ENCODE results near the gene GRWD1. TPM values are rescaled to one million over a fixed set of nuclear protein-coding genes. Genes with fewer than 3 reads are reported as not detected.

GRWD1 gene
- total and polyA plus RNA-seq, 10 donors = 5.5 to 34.5 (median 25.4) TPM

- Histone ChIP-seq H3K4me1 (peaks cover 8 to 70% (median 34%) of the 10 kb centered on the region in 6 donors), H3K36me3 (no peaks in the 10 kb centered on the region), H3K9me3 (peaks cover 0 to 4% (median 0%) of the 10 kb centered on the region in 8 donors), H3K27me3 (replicated peaks in 1 of 7) (peaks cover 7 to 62% (median 48%) of the 10 kb centered on the region in 7 donors), H3K4me3 (peak overlapping the region in 6 of 8 donors; percentile 11 to 72 (median 38)), H3K27ac (peak overlapping the region in 2 of 8 donors; percentile 59 to 60)
- intact Hi-C loops (cut with DNase I; ENCODE audit: low total_unique reads) = no loop called here
- TF ChIP-seq POLR2A (IDR thresholded peaks at IDR 0.05) = no peak
- TF ChIP-seq, protein P1, sequence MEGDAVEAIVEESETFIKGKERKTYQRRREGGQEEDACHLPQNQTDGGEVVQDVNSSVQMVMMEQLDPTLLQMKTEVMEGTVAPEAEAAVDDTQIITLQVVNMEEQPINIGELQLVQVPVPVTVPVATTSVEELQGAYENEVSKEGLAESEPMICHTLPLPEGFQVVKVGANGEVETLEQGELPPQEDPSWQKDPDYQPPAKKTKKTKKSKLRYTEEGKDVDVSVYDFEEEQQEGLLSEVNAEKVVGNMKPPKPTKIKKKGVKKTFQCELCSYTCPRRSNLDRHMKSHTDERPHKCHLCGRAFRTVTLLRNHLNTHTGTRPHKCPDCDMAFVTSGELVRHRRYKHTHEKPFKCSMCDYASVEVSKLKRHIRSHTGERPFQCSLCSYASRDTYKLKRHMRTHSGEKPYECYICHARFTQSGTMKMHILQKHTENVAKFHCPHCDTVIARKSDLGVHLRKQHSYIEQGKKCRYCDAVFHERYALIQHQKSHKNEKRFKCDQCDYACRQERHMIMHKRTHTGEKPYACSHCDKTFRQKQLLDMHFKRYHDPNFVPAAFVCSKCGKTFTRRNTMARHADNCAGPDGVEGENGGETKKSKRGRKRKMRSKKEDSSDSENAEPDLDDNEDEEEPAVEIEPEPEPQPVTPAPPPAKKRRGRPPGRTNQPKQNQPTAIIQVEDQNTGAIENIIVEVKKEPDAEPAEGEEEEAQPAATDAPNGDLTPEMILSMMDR (IDR thresholded peaks at IDR 0.05 in 8 of 11, conservative IDR thresholded peaks at IDR 0.05 in 3 of 11) = no peak
- TF ChIP-seq POLR2AphosphoS5 (IDR thresholded peaks at IDR 0.05) = no peak
- 31 to 43% (median 39%) methylated on average over 22 of the region's 22 CpGs for WGBS, 5 donors
- DNase-seq = no peak
These were observed 48.3 kb upstream of the GRWD1 start for GRCh38 chr19:48397263-48398101.

GRCh38 chr19:48398102-48398374 is 47.7 kb upstream of the GRWD1 start:
- peaks cover 0 to 4% (median 0%) of the 10 kb centered on the region in 8 donors for H3K9me3 ChIP-seq
- H3K36me3 ChIP-seq = no peaks in the 10 kb centered on the region
- peaks cover 8 to 68% (median 34%) of the 10 kb centered on the region in 6 donors for H3K4me1 ChIP-seq
- intact Hi-C loops (cut with DNase I; ENCODE audit: low total_unique reads) = no loop called here
- peak overlapping the region in 3 of 8 donors; percentile 59 to 80 (median 60) for H3K27ac ChIP-seq
- no peak for DNase-seq
- TF ChIP-seq, protein P1 (IDR thresholded peaks at IDR 0.05 in 8 of 11, conservative IDR thresholded peaks at IDR 0.05 in 3 of 11) = no peak
- no peak for TF ChIP-seq POLR2AphosphoS5 (IDR thresholded peaks at IDR 0.05)
- TF ChIP-seq POLR2A (IDR thresholded peaks at IDR 0.05) = no peak
- H3K4me3 ChIP-seq = peak overlapping the region in 7 of 8 donors; percentile 11 to 72 (median 38)
- H3K27me3 ChIP-seq (replicated peaks in 1 of 7) = peaks cover 7 to 56% (median 44%) of the 10 kb centered on the region in 7 donors
- 3 to 7% (median 4%) methylated on average over 16 to 17 of the region's 17 CpGs for WGBS, 5 donors

DNA sequence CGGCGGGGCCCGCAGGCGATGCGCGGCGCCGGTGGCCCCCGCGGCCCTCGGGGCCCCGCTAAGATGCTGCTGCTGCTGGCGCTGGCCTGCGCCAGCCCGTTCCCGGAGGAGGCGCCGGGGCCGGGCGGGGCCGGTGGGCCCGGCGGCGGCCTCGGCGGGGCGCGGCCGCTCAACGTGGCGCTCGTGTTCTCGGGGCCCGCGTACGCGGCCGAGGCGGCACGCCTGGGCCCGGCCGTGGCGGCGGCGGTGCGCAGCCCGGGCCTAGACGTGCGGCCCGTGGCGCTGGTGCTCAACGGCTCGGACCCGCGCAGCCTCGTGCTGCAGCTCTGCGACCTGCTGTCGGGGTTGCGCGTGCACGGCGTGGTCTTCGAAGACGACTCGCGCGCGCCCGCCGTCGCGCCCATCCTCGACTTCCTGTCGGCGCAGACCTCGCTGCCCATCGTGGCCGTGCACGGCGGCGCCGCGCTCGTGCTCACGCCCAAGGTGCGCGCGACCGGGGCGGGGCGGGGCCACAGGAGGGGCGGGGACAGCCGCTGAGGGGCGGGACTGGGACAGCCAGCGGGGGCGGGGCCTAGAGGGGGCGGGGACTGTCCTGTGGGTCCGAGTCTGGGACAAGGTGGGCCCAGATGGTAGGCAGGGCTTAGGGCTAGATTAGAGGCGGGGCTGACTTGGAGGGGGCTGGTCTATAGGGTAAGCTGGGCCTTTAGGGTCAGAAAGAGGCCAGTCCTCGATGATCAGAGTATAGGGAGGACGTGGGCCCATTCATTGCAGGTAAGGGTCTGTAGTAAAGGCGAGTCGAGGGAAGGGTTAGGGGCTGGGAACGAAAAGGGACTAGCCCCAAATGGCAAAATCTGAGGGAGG is 47.2 kb upstream of the GRWD1 start:
- Histone ChIP-seq H3K36me3 (no peaks in the 10 kb centered on the region), H3K27me3 (replicated peaks in 1 of 7) (peaks cover 7 to 51% (median 38%) of the 10 kb centered on the region in 7 donors), H3K9me3 (peaks cover 0 to 4% (median 0%) of the 10 kb centered on the region in 8 donors), H3K4me3 (peak overlapping the region; percentile 11 to 72 (median 35)), H3K27ac (peak overlapping the region in 5 of 8 donors; percentile 25 to 80 (median 59)), H3K4me1 (peaks cover 8 to 68% (median 32%) of the 10 kb centered on the region in 6 donors)
- 6 to 16% (median 6%) methylated on average over 30 to 104 of the region's 104 CpGs for WGBS, 5 donors
- intact Hi-C loops (cut with DNase I; ENCODE audit: low total_unique reads) = no loop called here
- TF ChIP-seq POLR2AphosphoS5 (IDR thresholded peaks at IDR 0.05) (peak; percentile 69 to 74 (median 72)), POLR2A (IDR thresholded peaks at IDR 0.05) (no peak)
- DNase-seq = peak; percentile 96

DNA sequence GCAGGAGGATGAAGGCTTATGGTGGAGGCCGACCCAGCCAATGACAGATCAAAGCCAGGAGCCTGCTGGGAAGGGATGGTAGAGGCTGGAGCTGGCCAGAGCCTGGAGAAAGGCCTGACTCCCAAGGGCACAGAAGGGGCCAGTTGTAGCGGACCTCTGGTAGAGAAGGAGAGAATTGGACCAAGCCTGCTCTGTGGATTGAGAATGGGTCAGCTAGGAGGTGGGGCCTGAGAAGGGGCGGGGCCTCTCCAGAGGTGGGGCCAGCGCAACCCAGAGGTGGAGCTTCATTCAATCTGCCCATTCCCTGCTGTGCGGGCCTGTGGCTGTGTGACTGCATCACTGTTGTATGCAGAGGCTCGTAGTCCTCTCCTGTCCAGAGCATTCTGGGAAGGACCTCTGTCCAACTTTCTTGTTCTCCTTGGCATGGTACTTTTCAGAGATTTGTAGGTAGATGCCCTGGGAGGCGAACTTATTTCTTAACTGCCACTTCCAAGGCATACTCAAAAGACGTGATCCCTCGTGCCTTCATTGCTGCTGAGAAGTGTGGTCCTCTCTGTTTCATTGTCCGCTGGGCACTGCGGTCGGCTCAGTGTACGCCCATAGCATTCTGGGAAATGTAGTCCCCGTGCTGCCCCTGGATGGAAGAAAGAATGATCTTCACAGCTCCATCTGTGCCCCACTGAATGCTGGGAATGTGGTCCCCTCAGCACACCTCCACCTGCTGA is 45.6 kb upstream of the GRWD1 start:
- intact Hi-C loops (cut with DNase I; ENCODE audit: low total_unique reads) = no loop called here
- H3K27ac ChIP-seq = peak overlapping the region in 3 of 8 donors; percentile 22 to 80 (median 59)

More for the DNA sequence above, 45.6 kb upstream of the GRWD1 start:
- Histone ChIP-seq H3K4me1 (peaks cover 5 to 55% (median 17%) of the 10 kb centered on the region in 6 donors), H3K36me3 (no peaks in the 10 kb centered on the region), H3K4me3 (peak overlapping the region in 1 of 8 donors; percentile 2), H3K9me3 (peaks cover 0 to 4% (median 0%) of the 10 kb centered on the region in 8 donors), H3K27me3 (replicated peaks in 1 of 7) (peaks cover 4 to 40% (median 23%) of the 10 kb centered on the region in 7 donors)
- no peak for DNase-seq
- 45 to 68% (median 51%) methylated on average over 14 of the region's 14 CpGs for WGBS, 5 donors
- TF ChIP-seq, protein P1 (IDR thresholded peaks at IDR 0.05 in 8 of 11, conservative IDR thresholded peaks at IDR 0.05 in 3 of 11) = no peak
- no peak for TF ChIP-seq POLR2AphosphoS5 (IDR thresholded peaks at IDR 0.05)
- no peak for TF ChIP-seq POLR2A (IDR thresholded peaks at IDR 0.05)
